Measurements from ENCODE around the gene WDR76. TPM values are rescaled to one million over a fixed set of nuclear protein-coding genes. Genes with fewer than 3 reads are reported as not detected.

WDR76 gene
- 9.1 TPM for total RNA-seq
- 10 to 100 TPM in 2 of 8 donors, 1 to 10 TPM in 6; 7.2 to 12.2 (median 8.8) TPM for polyA plus RNA-seq (ENCODE audit: insufficient read depth in 1 of 8, insufficient read length in 8 of 8, low replicate concordance in 1 of 8)
- long read RNA-seq, donor 1 = 0 reads
- long read RNA-seq, donor 2, partial matches to known transcripts = 0 of 1 reads
- long read RNA-seq, donor 2, other reads (novel, unspliced or antisense) = 0 of 1 reads
- long read RNA-seq, donor 3, partial matches to known transcripts = 0 of 1 reads
- long read RNA-seq, donor 3, other reads (novel, unspliced or antisense) = 0 of 1 reads
- long read RNA-seq, donor 4, partial matches to known transcripts = 0 of 1 reads
- long read RNA-seq, donor 4, other reads (novel, unspliced or antisense) = 0 of 1 reads
- long read RNA-seq, donor 5, partial matches to known transcripts = 26 of 28 reads
- long read RNA-seq, donor 5, other reads (novel, unspliced or antisense) = 0 of 28 reads
- long read RNA-seq, donor 6, partial matches to known transcripts = 0 of 3 reads
- long read RNA-seq, donor 6, other reads (novel, unspliced or antisense) = 0 of 3 reads
- long read RNA-seq, donor 7, partial matches to known transcripts = 0 of 2 reads
- long read RNA-seq, donor 7, other reads (novel, unspliced or antisense) = 0 of 2 reads
- long read RNA-seq, donor 8, partial matches to known transcripts = 0 of 2 reads
- long read RNA-seq, donor 8, other reads (novel, unspliced or antisense) = 0 of 2 reads
- long read RNA-seq, donor 9 = 0 reads
- long read RNA-seq, donor 10, partial matches to known transcripts = 0 of 2 reads
- long read RNA-seq, donor 10, other reads (novel, unspliced or antisense) = 0 of 2 reads
- long read RNA-seq, donor 11, partial matches to known transcripts = 0 of 1 reads
- long read RNA-seq, donor 11, other reads (novel, unspliced or antisense) = 0 of 1 reads

- H3K36me3 ChIP-seq (ENCODE audit: control insufficient read depth, insufficient read depth, low read length) = no peaks in the 10 kb centered on the region
- peaks cover 15% of the 10 kb centered on the region for H3K4me1 ChIP-seq (ENCODE audit: control insufficient read depth, insufficient read depth, low read length)
- peak within 1 kb of the TSS; percentile 47 for H3K4me3 ChIP-seq (ENCODE audit: low read length)
- DNase-seq = peak; percentile 92
- 3% methylated on average over 41 of the region's 48 CpGs for WGBS (ENCODE audit: insufficient coverage)
- peak within 1 kb of the TSS; percentile 74 for H3K27ac ChIP-seq (ENCODE audit: low read length)
- no peaks in the 10 kb centered on the region for H3K9me3 ChIP-seq (replicated peaks; ENCODE audit: control insufficient read depth, low read depth, low read length)
- H3K27me3 ChIP-seq (ENCODE audit: control insufficient read depth, insufficient read depth, low read length) = no peaks in the 10 kb centered on the region
Observed at GRCh38 chr15:43826508-43827341, at the start of gene WDR76. Gene WDR76, plus strand, starts transcription at chr15:43827002. Its CDS starts 31 bp downstream, at chr15:43827033.

GRCh38 chr15:43777267-43777914, 49.4 kb upstream of the WDR76 start:
- Histone ChIP-seq H3K27me3 (ENCODE audit: control insufficient read depth, insufficient read depth, low read length) (no peaks in the 10 kb centered on the region), H3K9me3 (replicated peaks; ENCODE audit: control insufficient read depth, low read depth, low read length) (no peaks in the 10 kb centered on the region), H3K4me3 (ENCODE audit: low read length) (peak overlapping the region; percentile 83), H3K27ac (ENCODE audit: low read length) (peak overlapping the region; percentile 89), H3K4me1 (ENCODE audit: control insufficient read depth, insufficient read depth, low read length) (peaks cover 17% of the 10 kb centered on the region), H3K36me3 (ENCODE audit: control insufficient read depth, insufficient read depth, low read length) (peaks cover 12% of the 10 kb centered on the region)
- no peak for DNase-seq
- WGBS (ENCODE audit: insufficient coverage) = under 1% methylated on average over 29 of the region's 31 CpGs

- H3K9me3 ChIP-seq (replicated peaks; ENCODE audit: control insufficient read depth, low read depth, low read length) = no peaks in the 10 kb centered on the region
- WGBS (ENCODE audit: insufficient coverage) = 83% methylated on average over 1 of the region's 1 CpG
- H3K4me1 ChIP-seq (ENCODE audit: control insufficient read depth, insufficient read depth, low read length) = peaks cover 17% of the 10 kb centered on the region
- H3K27ac ChIP-seq (ENCODE audit: low read length) = no peak overlapping the region
- H3K4me3 ChIP-seq (ENCODE audit: low read length) = no peak overlapping the region
- DNase-seq = no peak
- H3K36me3 ChIP-seq (ENCODE audit: control insufficient read depth, insufficient read depth, low read length) = peaks cover 2% of the 10 kb centered on the region
- H3K27me3 ChIP-seq (ENCODE audit: control insufficient read depth, insufficient read depth, low read length) = no peaks in the 10 kb centered on the region
Observed at GRCh38 chr15:43779016-43779415, 47.8 kb upstream of the WDR76 start.

- Histone ChIP-seq H3K9me3 (replicated peaks; ENCODE audit: control insufficient read depth, low read depth, low read length) (no peaks in the 10 kb centered on the region), H3K4me1 (ENCODE audit: control insufficient read depth, insufficient read depth, low read length) (peaks cover 17% of the 10 kb centered on the region), H3K27ac (ENCODE audit: low read length) (no peak overlapping the region), H3K27me3 (ENCODE audit: control insufficient read depth, insufficient read depth, low read length) (no peaks in the 10 kb centered on the region), H3K36me3 (ENCODE audit: control insufficient read depth, insufficient read depth, low read length) (peaks cover 12% of the 10 kb centered on the region), H3K4me3 (ENCODE audit: low read length) (no peak overlapping the region)
- 67% methylated on average over 1 of the region's 3 CpGs for WGBS (ENCODE audit: insufficient coverage)
- DNase-seq = no peak
Observed at GRCh38 chr15:43789409-43789808, 37.4 kb upstream of the WDR76 start.

GRCh38 chr15:43791993-43792760, 34.6 kb upstream of the WDR76 start, which contains the start of gene SERF2:
Gene SERF2, plus strand, starts transcription at chr15:43792320. Its CDS starts 57 bp downstream, at chr15:43792377.
- DNase-seq = peak; percentile 100
- Histone ChIP-seq H3K9me3 (replicated peaks; ENCODE audit: control insufficient read depth, low read depth, low read length) (no peaks in the 10 kb centered on the region), H3K27me3 (ENCODE audit: control insufficient read depth, insufficient read depth, low read length) (no peaks in the 10 kb centered on the region), H3K36me3 (ENCODE audit: control insufficient read depth, insufficient read depth, low read length) (peaks cover 40% of the 10 kb centered on the region), H3K4me3 (ENCODE audit: low read length) (peak within 1 kb of the TSS; percentile 94), H3K4me1 (ENCODE audit: control insufficient read depth, insufficient read depth, low read length) (peaks cover 31% of the 10 kb centered on the region), H3K27ac (ENCODE audit: low read length) (peak within 1 kb of the TSS; percentile 99)
- under 1% methylated on average over 45 of the region's 66 CpGs for WGBS (ENCODE audit: insufficient coverage)

GRCh38 chr15:43792761-43793476, 33.9 kb upstream of the WDR76 start:
- Histone ChIP-seq H3K4me3 (ENCODE audit: low read length) (peak overlapping the region; percentile 94), H3K36me3 (ENCODE audit: control insufficient read depth, insufficient read depth, low read length) (peaks cover 42% of the 10 kb centered on the region), H3K4me1 (ENCODE audit: control insufficient read depth, insufficient read depth, low read length) (peaks cover 31% of the 10 kb centered on the region), H3K9me3 (replicated peaks; ENCODE audit: control insufficient read depth, low read depth, low read length) (no peaks in the 10 kb centered on the region), H3K27ac (ENCODE audit: low read length) (peak overlapping the region; percentile 99), H3K27me3 (ENCODE audit: control insufficient read depth, insufficient read depth, low read length) (no peaks in the 10 kb centered on the region)
- DNase-seq = peak; percentile 69
- WGBS (ENCODE audit: insufficient coverage) = 2% methylated on average over 20 of the region's 33 CpGs

- peaks cover 31% of the 10 kb centered on the region for H3K4me1 ChIP-seq (ENCODE audit: control insufficient read depth, insufficient read depth, low read length)
- 74% methylated on average over 8 of the region's 10 CpGs for WGBS (ENCODE audit: insufficient coverage)
- no peaks in the 10 kb centered on the region for H3K9me3 ChIP-seq (replicated peaks; ENCODE audit: control insufficient read depth, low read depth, low read length)
- DNase-seq = no peak
- peak overlapping the region; percentile 94 for H3K4me3 ChIP-seq (ENCODE audit: low read length)
- no peaks in the 10 kb centered on the region for H3K27me3 ChIP-seq (ENCODE audit: control insufficient read depth, insufficient read depth, low read length)
- peak overlapping the region; percentile 99 for H3K27ac ChIP-seq (ENCODE audit: low read length)
- peaks cover 43% of the 10 kb centered on the region for H3K36me3 ChIP-seq (ENCODE audit: control insufficient read depth, insufficient read depth, low read length)
Observed at GRCh38 chr15:43793647-43794046, 33.2 kb upstream of the WDR76 start.

- Histone ChIP-seq H3K27me3 (ENCODE audit: control insufficient read depth, insufficient read depth, low read length) (no peaks in the 10 kb centered on the region), H3K4me3 (ENCODE audit: low read length) (no peak overlapping the region), H3K4me1 (ENCODE audit: control insufficient read depth, insufficient read depth, low read length) (peaks cover 31% of the 10 kb centered on the region), H3K9me3 (replicated peaks; ENCODE audit: control insufficient read depth, low read depth, low read length) (no peaks in the 10 kb centered on the region), H3K36me3 (ENCODE audit: control insufficient read depth, insufficient read depth, low read length) (peaks cover 51% of the 10 kb centered on the region), H3K27ac (ENCODE audit: low read length) (no peak overlapping the region)
- WGBS (ENCODE audit: insufficient coverage) = 50% methylated on average over 1 of the region's 9 CpGs
- DNase-seq = no peak
Observed at GRCh38 chr15:43794269-43795037, 32.3 kb upstream of the WDR76 start.
